CD4-positive, alpha-beta memory T cell (primary cell): ENCODE measurements around the gene NPFFR1. TPM values are rescaled to one million over a fixed set of nuclear protein-coding genes. Genes with fewer than 3 reads are reported as not detected.

ENCODE experiments used
- CTCF ChIA-PET: fragments of 350-600 bp; sonication (Branson Sonifier 250); formaldehyde crosslinking; loops from one replicate; lab custom pipeline; 2021; ENCODE audit warnings: inconsistent platforms; ENCODE audit not compliant: partially characterized antibody; lab: Charles Lee
- POLR2A ChIA-PET: fragments of 350-600 bp; sonication (Branson Sonifier 250); formaldehyde crosslinking; loops from one replicate; lab custom pipeline; 2021; ENCODE audit not compliant: partially characterized antibody; lab: Charles Lee
- DNase-seq, 5 donors: peaks; one replicate each; pipeline versions ENCODE4 v3.0.0 to v3.0.0-alpha.2; 2020 to 2022; ENCODE audit warnings: mixed read lengths in 1 of 5
- H3K27ac ChIP-seq: one replicate; pipeline ENCODE4 v1.7.0; 2013; ENCODE audit warnings: low read depth, low read length
- H3K27me3 ChIP-seq: 2 replicates; pipeline ENCODE4 v1.7.0; 2013; ENCODE audit warnings: mild to moderate bottlenecking, low read length, moderate library complexity; ENCODE audit not compliant: insufficient read depth
- H3K36me3 ChIP-seq: 2 replicates; pipeline ENCODE4 v1.7.0; 2013; ENCODE audit warnings: mild to moderate bottlenecking, low read length, moderate library complexity; ENCODE audit not compliant: insufficient read depth
- H3K4me1 ChIP-seq: 2 replicates; pipeline ENCODE4 v1.7.0; 2013; ENCODE audit warnings: mild to moderate bottlenecking, low read length, moderate library complexity; ENCODE audit not compliant: insufficient read depth
- H3K4me3 ChIP-seq, 2 donors: one replicate each; pipeline ENCODE4 v1.7.0; 2013; ENCODE audit warnings: low read length in 2 of 2, mild to moderate bottlenecking in 1 of 2
- H3K9me3 ChIP-seq, 2 donors: one replicate each; pipeline ENCODE4 v1.7.0; 2013; ENCODE audit warnings: low read length in 2 of 2, control low read depth in 1 of 2; ENCODE audit not compliant: control insufficient read depth in 1 of 2
- H3K27ac Mint-ChIP-seq, 7 donors: one replicate each; pipeline ENCODE4 v1.8.0; 2020 to 2021; ENCODE audit warnings: mixed read lengths in 7 of 7, mild to moderate bottlenecking in 6 of 7, inconsistent platforms in 3 of 7, moderate library complexity in 3 of 7
- H3K27me3 Mint-ChIP-seq, 2 donors: one replicate each; pipeline ENCODE4 v1.8.0; 2020 to 2021; ENCODE audit warnings: mixed read lengths in 2 of 2
- H3K36me3 Mint-ChIP-seq, 2 donors: one replicate each; pipeline ENCODE4 v1.8.0; 2020 to 2021; ENCODE audit warnings: mixed read lengths in 2 of 2, inconsistent platforms in 1 of 2, mild to moderate bottlenecking in 1 of 2
- H3K4me1 Mint-ChIP-seq, 4 donors: one replicate each; pipeline ENCODE4 v1.8.0; 2020 to 2021; ENCODE audit warnings: mixed read lengths in 4 of 4, mild to moderate bottlenecking in 1 of 4
- H3K4me3 Mint-ChIP-seq, 8 donors: one replicate each; pipeline ENCODE4 v1.8.0; 2020 to 2021; ENCODE audit warnings: mixed read lengths in 8 of 8, mild to moderate bottlenecking in 7 of 8, moderate library complexity in 6 of 8, inconsistent platforms in 3 of 8
- H3K9me3 Mint-ChIP-seq, 8 donors: one replicate each; pipeline ENCODE4 v1.8.0; 2020 to 2021; ENCODE audit warnings: mixed read lengths in 8 of 8, mild to moderate bottlenecking in 5 of 8, inconsistent platforms in 3 of 8, moderate library complexity in 1 of 8
- intact Hi-C: fragments of 100-400 bp; cut with micrococcal nuclease; formaldehyde crosslinking; loops from one replicate; pipeline ENCODE4 v1.15.1; 2023
- polyA plus RNA-seq, 2 donors: library from polyadenylated mRNA; unstranded; fragments of 300-500 nt; fragmentation: Illumina TruSeq; gene quantifications; one replicate each; pipeline ENCODE4 v1.2.3, GENCODE V29; 2021
- total RNA-seq, 2 experiments: library from RNA; stranded (reverse); gene quantifications; one replicate each; pipeline ENCODE4 v1.2.3, GENCODE V29; 2021

Gene NPFFR1
- total RNA-seq (not detected), polyA plus RNA-seq (not detected)

GRCh38 chr10:70283445-70284399 is at the start of gene NPFFR1:
TSS of gene NPFFR1 (minus strand) at chr10:70284004. CDS start at chr10:70283676, 328 bp downstream.
- peak within 1 kb of the TSS in 1 of 7 donors; percentile 21 for H3K27ac Mint-ChIP-seq
- CTCF ChIA-PET: no interaction called here
- peaks cover 0 to 2% (median 0%) of the 10 kb centered on the region in 4 donors for H3K4me1 Mint-ChIP-seq
- POLR2A ChIA-PET: no interaction called here
- peaks cover 43 to 48% of the 10 kb centered on the region in 2 donors for H3K27me3 Mint-ChIP-seq
- H3K4me3 Mint-ChIP-seq: no peak within 1 kb of the TSS
- no peak within 1 kb of the TSS for H3K27ac ChIP-seq
- peaks cover 0 to 9% (median 5%) of the 10 kb centered on the region in 8 donors for H3K9me3 Mint-ChIP-seq
- intact Hi-C loops: no loop called here
- no peaks in the 10 kb centered on the region for H3K36me3 Mint-ChIP-seq
- peaks cover 32% of the 10 kb centered on the region for H3K27me3 ChIP-seq
- H3K4me1 ChIP-seq: no peaks in the 10 kb centered on the region
- no peak within 1 kb of the TSS for H3K4me3 ChIP-seq
- H3K36me3 ChIP-seq: no peaks in the 10 kb centered on the region
- no peaks in the 10 kb centered on the region for H3K9me3 ChIP-seq
- no peak for DNase-seq

GRCh38 chr10:70333268-70333667 is 49.5 kb upstream of the NPFFR1 start:
- no peak for DNase-seq
- intact Hi-C loops: no loop called here
- H3K27me3 ChIP-seq: no peaks in the 10 kb centered on the region
- peaks cover 0 to 2% of the 10 kb centered on the region in 2 donors for H3K27me3 Mint-ChIP-seq
- no peak overlapping the region for H3K4me3 ChIP-seq
- H3K27ac Mint-ChIP-seq: no peak overlapping the region
- ChIA-PET CTCF (interaction anchor here (1.0 to 2.0 kb wide), 3 partner anchors 31 to 111 kb away, joined by 3 to 7 read pairs (median 3); no protein-coding TSS in a partner anchor), POLR2A (no interaction called here)
- no peaks in the 10 kb centered on the region for H3K9me3 ChIP-seq
- H3K4me1 Mint-ChIP-seq: peaks cover 14 to 33% (median 21%) of the 10 kb centered on the region in 4 donors
- H3K36me3 Mint-ChIP-seq: peaks cover 2 to 14% of the 10 kb centered on the region in 2 donors
- H3K27ac ChIP-seq: no peak overlapping the region
- H3K4me1 ChIP-seq: peaks cover 25% of the 10 kb centered on the region
- H3K9me3 Mint-ChIP-seq: peaks cover 0 to 6% (median 4%) of the 10 kb centered on the region in 8 donors
- H3K4me3 Mint-ChIP-seq: no peak overlapping the region
- H3K36me3 ChIP-seq: no peaks in the 10 kb centered on the region

GRCh38 chr10:70331486-70332268 is 47.9 kb upstream of the NPFFR1 start:
- peaks cover 25% of the 10 kb centered on the region for H3K4me1 ChIP-seq
- no peak overlapping the region for H3K27ac ChIP-seq
- no peaks in the 10 kb centered on the region for H3K36me3 ChIP-seq
- Mint-ChIP-seq H3K4me1 (peaks cover 14 to 33% (median 21%) of the 10 kb centered on the region in 4 donors), H3K36me3 (peaks cover 0 to 13% of the 10 kb centered on the region in 2 donors), H3K4me3 (peak overlapping the region in 5 of 8 donors; percentile 24 to 73 (median 55)), H3K9me3 (peaks cover 0 to 6% (median 4%) of the 10 kb centered on the region in 8 donors), H3K27ac (peak overlapping the region in 4 of 7 donors; percentile 21 to 58 (median 44)), H3K27me3 (no peaks in the 10 kb centered on the region)
- peak; percentile 29 to 59 (median 36) for DNase-seq
- ChIA-PET POLR2A (no interaction called here), CTCF (interaction anchor here (2.0 kb wide), 1 partner anchor 110 kb away, joined by 7 read pairs; no protein-coding TSS in a partner anchor)
- no peaks in the 10 kb centered on the region for H3K27me3 ChIP-seq
- no peak overlapping the region for H3K4me3 ChIP-seq
- intact Hi-C loops: no loop called here
- H3K9me3 ChIP-seq: no peaks in the 10 kb centered on the region

GRCh38 chr10:70331160-70331485 is 47.3 kb upstream of the NPFFR1 start:
- Histone ChIP-seq H3K27ac (no peak overlapping the region), H3K27me3 (no peaks in the 10 kb centered on the region), H3K4me3 (no peak overlapping the region), H3K36me3 (no peaks in the 10 kb centered on the region), H3K4me1 (peaks cover 25% of the 10 kb centered on the region), H3K9me3 (no peaks in the 10 kb centered on the region)
- ChIA-PET POLR2A (no interaction called here), CTCF (interaction anchor here (1.3 kb wide), 1 partner anchor 110 kb away, joined by 4 read pairs; no protein-coding TSS in a partner anchor)
- Mint-ChIP-seq H3K36me3 (peaks cover 0 to 8% of the 10 kb centered on the region in 2 donors), H3K9me3 (peaks cover 0 to 4% (median 0%) of the 10 kb centered on the region in 8 donors), H3K27me3 (no peaks in the 10 kb centered on the region), H3K4me3 (no peak overlapping the region), H3K4me1 (peaks cover 14 to 33% (median 21%) of the 10 kb centered on the region in 4 donors), H3K27ac (peak overlapping the region in 1 of 7 donors; percentile 58)
- intact Hi-C loops: no loop called here
- DNase-seq: no peak

GRCh38 chr10:70330671-70331070 is 46.9 kb upstream of the NPFFR1 start:
- Histone ChIP-seq H3K4me1 (peaks cover 25% of the 10 kb centered on the region), H3K36me3 (no peaks in the 10 kb centered on the region), H3K27me3 (no peaks in the 10 kb centered on the region), H3K4me3 (no peak overlapping the region), H3K27ac (no peak overlapping the region), H3K9me3 (no peaks in the 10 kb centered on the region)
- Mint-ChIP-seq H3K36me3 (peaks cover 0 to 3% of the 10 kb centered on the region in 2 donors), H3K4me3 (no peak overlapping the region), H3K27ac (peak overlapping the region in 3 of 7 donors; percentile 36 to 52 (median 50)), H3K9me3 (no peaks in the 10 kb centered on the region), H3K4me1 (peaks cover 14 to 33% (median 23%) of the 10 kb centered on the region in 4 donors), H3K27me3 (no peaks in the 10 kb centered on the region)
- POLR2A ChIA-PET: no interaction called here
- CTCF ChIA-PET: interaction anchor here (1.3 kb wide), 1 partner anchor 109 kb away, joined by 4 read pairs; no protein-coding TSS in a partner anchor
- no peak for DNase-seq
- intact Hi-C loops: no loop called here

- no peak overlapping the region for H3K4me3 Mint-ChIP-seq
- Histone ChIP-seq H3K27me3 (no peaks in the 10 kb centered on the region), H3K4me3 (no peak overlapping the region), H3K4me1 (peaks cover 25% of the 10 kb centered on the region), H3K36me3 (no peaks in the 10 kb centered on the region), H3K27ac (no peak overlapping the region), H3K9me3 (no peaks in the 10 kb centered on the region)
- no peaks in the 10 kb centered on the region for H3K27me3 Mint-ChIP-seq
- intact Hi-C loops: no loop called here
- peak overlapping the region in 2 of 7 donors; percentile 61 to 72 for H3K27ac Mint-ChIP-seq
- ChIA-PET CTCF (no interaction called here), POLR2A (no interaction called here)
- no peak for DNase-seq
- no peaks in the 10 kb centered on the region for H3K36me3 Mint-ChIP-seq
- peaks cover 14 to 33% (median 23%) of the 10 kb centered on the region in 4 donors for H3K4me1 Mint-ChIP-seq
- H3K9me3 Mint-ChIP-seq: no peaks in the 10 kb centered on the region
Observed at GRCh38 chr10:70328967-70329366, 45.2 kb upstream of the NPFFR1 start.
